Inflammatory macrophage treated with lipopolysaccharide for 4 hours (primary cell): Measurements from ENCODE around the gene PTPA.

ENCODE experiments used
- DNase-seq: peaks from one replicate; pipeline ENCODE4 v3.0.0-alpha.2; 2020

Gene PTPA

GRCh38 chr9:129084087-129084486 is 27.1 kb upstream of the PTPA start:
- DNase-seq: no peak

- DNase-seq: no peak
These were observed 22.0 kb upstream of the PTPA start for GRCh38 chr9:129089246-129089645.

DNA sequence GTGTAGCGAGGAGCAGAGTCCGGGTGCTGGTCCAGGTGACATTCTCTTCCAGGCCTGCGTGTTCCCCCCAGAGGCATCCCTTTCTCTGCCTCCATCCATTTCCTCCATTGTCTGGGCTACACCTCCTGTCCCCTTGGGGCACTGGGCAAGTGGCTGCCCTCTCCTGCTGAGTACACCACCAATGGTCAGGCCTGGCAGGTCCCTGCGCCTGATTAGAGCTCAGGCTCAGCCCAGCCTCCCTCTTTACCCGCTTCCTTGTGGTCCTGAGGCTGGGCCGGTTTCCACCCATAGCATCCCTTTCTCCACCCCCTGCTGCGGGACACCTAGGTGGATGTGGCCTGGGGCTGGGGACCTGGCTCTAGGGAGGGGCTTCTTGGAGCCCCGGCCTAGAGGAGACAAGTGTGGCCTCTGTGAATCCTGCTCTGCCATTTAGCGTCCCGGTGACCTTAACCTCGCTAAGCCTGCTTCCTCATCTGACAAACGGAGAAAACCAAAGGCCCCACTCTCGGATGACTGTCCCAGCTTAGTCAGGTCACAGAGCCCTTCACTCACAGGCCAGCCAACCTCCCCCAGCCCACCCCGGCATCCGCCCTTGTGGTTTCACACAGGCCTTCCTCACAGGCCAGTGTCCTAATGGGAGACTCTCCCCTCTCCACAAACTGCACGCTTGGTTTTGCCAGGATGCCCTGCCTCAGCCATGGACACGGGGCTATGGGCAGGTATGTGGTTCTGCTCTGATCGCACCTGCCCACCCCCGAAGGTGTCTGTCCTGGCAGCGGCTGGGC is 17.4 kb upstream of the PTPA start:
- DNase-seq: no peak

DNA sequence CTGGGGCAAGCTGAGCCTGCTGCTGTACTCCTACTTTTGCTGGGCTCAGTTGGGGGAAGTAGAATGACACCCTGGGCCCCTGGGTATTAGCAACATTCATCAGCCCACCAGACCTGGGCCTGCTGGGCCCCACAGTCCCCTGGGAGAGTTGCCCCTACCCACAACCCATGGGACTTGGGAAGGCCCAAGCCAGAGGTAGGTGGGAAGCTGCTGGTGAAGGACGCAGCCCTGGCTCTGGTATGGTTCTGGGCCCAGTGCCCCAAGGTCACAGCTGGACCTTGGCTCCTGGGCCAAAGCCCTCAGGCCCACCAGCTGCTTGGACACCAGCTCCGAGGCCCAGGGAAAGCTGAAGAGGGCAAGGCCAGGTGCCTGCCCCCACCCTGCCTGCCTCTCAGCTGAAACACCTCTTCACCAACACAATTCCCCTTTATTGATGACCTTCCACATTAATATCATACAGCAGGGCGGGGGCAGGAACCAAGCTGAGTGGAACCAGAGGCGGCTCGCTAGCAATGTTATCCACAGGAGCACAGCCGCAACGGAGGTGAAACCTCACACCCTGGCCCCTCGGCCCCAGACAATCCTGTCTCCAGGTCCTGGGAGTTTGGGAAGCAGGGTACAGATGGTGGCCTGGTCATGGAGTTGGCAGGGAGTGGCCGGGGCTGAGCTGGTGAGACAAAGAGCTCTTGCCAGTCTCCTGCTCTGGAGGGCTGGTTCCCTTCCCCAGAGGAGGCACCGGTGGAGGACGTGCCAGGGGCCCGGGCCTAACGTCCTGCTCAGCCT is 16.6 kb upstream of the PTPA start:
- DNase-seq: no peak

DNA sequence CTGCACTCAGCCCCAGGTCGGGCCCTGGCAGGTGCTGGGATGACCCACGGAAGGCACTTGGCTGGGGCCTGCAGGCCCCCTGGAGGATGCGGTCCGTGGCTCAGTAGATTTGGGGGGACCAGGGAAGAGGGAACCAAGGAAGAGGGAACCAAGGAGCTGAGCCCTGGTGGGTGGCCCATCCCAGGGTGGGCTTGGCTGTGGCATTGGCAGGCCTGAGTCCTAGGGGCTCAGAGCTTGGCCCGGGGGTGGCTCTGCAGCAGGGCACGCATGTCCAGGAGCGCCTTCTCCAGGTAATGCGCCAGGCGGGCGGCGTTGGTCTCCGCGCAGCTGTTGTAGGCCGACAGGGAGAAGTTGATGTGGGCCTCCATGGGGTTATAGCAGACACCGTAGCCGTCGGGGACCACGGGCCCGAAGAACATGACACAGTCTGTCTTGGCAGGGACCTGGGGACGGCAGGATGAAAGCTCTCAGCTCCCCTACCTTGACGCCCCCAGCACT is 16.0 kb upstream of the PTPA start:
- DNase-seq: no peak

- DNase-seq: no peak
These were observed 15.3 kb upstream of the PTPA start for GRCh38 chr9:129095908-129096307.

GRCh38 chr9:129097671-129098306 is 13.4 kb upstream of the PTPA start:
- DNase-seq: no peak

DNA sequence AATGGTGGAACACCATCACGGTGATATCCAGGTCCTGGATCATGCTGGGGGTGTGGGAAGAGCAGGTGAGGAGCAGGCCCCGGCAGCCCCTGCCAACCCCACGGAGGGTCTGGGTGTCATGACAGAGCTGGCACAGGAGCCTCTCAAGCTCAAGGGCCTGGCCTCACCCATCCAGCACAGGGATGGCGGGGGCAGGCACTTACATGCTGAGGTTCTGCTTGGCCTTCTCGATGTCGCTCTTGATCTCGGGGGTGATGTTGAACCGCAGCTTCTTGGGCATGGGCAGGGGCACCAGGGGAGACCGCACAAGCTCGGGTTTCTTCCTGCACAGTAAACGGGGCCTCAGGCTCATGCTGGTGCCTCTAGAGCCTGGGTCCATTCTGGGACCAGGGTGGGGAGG is 12.9 kb upstream of the PTPA start:
- DNase-seq: no peak

GRCh38 chr9:129100383-129101169 is 10.6 kb upstream of the PTPA start:
- no peak for DNase-seq

DNA sequence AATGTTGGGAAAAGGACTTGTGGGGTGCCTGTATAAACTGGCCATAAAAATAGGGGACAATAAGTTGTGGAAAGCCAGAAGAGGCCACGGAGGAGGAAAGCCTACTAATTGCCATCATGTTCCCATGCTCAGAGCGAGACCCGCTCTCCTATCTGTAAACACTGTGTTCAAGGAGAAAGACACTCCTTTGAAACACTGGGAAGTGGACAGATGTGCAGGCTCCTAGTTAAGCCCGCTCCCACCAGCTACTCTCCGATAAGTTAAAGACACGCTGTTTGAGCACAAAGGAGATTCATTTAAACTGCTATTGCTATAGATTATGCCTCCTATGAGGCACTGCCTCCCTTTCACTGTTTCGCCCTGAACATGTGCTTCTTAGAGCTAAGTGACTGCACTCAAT is 9.9 kb upstream of the PTPA start:
- DNase-seq: no peak

- DNase-seq: no peak
These were observed 9.1 kb upstream of the PTPA start for GRCh38 chr9:129102095-129102525.

- DNase-seq: peak; percentile 63
These were observed 8.2 kb upstream of the PTPA start for GRCh38 chr9:129102791-129103594.

GRCh38 chr9:129103595-129103965 is 7.6 kb upstream of the PTPA start:
- DNase-seq: no peak

DNA sequence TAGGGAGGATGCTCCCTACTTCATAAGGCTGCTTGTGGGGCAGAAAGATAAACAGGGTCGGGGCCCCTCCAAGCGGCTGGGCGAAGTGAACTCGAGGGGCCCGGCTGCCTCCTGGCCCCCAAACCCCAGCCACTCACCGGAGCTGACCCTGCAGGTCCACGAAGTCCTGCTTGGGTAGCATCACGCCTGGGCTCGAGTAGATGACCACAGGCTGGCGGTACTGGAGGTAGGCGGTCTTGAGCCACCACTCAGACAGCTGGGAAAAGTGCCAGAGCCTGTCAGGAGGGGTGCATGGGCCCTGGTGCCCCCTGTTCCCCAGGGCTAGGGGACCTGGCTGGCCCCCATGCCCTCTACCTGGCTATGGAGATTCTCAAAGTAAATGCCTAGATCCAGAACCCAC is 7.2 kb upstream of the PTPA start:
- DNase-seq: no peak

DNA sequence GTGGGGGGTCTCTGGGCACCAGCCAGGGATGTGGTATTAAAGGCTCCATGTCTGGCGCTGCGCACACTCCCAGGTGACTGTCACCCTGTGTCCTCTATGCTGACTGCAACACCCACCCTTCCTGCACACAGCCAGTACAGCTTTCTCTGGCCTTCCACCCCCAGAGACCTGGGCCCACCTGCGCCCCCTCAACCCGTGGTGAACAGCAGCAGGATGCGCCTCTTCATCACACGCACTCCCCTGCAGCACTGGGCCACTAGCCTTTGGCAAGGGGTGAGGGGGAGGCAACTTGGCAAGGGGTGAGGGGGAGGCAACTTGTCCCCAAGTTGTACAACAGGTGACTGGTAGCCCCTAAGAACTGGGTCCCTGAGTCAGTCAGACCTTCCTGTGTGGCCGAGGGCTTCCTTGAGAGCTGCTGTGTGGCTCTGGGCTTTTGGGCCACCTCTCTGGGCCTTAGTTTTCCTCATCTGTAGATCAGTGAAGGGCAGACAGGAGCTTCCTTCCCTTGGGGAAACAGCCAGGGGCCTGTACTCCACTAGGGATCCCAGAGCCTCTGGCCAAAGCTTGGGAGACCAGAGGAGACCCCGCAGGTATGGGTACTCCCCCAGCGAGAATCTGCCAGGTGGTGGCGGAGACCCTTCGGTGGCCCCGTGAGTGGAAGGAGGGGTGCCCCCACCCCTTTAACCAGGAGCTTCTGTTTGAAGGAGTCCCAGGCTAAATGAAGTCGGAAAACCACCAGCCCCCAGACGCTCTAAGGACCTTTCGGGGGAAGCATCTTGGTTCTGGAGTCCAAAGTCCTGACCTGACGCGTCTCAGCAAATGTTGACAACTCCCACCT is 5.1 kb upstream of the PTPA start:
- no peak for DNase-seq

GRCh38 chr9:129107651-129108050 is 3.6 kb upstream of the PTPA start:
- no peak for DNase-seq

DNA sequence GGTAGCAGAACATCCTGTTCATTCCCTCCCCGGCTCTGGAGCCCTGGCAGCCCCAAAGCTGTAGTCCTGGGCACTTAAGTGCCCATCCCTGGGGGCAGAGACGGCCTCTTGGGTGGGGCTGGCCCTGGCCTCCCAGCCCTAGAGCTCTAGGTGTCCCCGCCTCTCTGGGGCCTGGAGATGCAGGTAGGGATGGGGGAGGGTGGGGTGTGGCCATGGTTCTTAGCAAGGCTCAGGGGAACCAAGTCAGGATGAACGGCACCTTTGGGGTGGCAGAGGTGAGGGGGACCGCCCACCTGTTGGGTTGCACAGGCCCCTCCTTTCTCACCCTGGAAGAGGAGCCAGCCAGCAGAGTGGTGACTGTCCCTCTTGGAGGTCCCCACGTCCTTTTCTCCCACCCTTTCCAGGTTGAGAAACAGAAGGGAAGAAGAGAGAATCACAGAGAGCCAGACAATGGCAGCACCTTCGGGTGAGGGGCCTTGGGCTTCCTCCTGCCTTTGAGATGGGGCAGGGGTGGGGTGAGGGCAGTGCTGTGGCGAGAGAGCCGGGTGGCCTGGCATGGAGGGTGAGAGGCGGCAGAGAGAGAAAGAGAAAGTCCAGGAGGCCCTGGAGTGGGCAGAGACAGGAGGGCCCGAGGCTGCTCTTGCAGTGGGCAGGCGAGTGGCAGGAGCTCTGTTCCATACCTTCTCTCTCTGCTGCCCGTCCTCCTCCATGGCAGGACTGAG is 3.0 kb upstream of the PTPA start:
- DNase-seq: no peak

DNA sequence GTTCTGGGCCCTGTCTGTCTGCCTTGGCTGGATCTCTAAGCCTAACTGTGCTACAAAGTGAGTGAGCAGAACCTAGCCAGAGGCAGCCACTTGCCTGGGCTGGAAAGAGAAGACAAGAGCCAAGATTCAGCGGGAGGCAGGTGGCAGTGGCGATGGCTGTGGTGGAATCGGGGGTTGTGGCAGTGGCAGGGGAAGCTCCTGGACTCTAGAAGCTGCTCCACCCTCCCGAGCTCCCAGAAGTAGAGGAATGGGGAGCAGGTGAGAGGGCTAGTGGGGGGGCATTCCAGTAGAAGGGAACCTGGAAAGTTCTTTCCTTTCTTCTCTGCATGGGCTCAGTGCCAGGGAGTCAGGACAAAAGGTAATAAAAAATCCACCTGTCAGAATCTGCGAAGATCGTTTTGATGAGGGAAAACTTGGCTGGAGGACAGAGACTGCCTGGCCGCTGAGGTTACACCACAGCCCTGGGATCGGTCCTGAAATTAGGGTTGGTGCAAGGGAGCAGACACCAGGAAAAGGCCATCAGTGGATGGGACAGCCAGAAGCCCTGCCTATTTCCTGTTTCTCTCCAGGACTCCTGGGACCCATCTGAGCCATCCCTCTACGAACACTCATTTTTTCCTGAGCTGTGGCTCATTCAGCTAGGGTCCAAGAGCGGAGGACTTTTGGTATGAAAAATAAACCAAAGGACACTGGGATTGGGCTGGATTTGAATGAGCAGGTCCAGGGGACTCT is 2.2 kb upstream of the PTPA start:
- no peak for DNase-seq

DNA sequence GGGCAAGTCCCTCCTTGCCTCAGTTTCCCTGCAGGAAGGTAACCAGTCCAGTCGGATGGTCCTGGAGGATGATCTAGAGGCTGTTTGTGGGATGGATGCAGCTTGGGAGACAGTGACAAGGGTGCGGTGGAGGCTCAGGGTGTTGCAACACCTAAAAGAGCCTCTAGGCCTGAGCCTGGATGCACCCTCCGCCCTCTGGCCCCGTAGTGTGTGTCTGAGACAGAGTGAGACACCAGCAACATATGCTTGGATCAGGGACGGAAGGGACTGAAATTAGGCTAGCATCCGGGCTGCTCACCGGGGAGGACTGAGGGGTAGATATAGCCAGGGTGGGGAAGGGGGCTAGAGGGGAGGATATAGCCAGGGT is 1.7 kb upstream of the PTPA start:
- DNase-seq: peak; percentile 47
